Ovary (tissue), 3 donors: ENCODE data around the gene RASA4.
"Not testable (repeated sequence)": the region's sequence is repeated elsewhere in the genome, so short reads cannot be mapped to it uniquely, and the experiment has no call there.

Experiments used
- CTCF ChIP-seq, 3 donors: fragments of 450-650 bp in 2 of 3; fragments of 200-600 bp in 1 of 3; IDR thresholded peaks; one replicate each; pipeline versions ENCODE4 v1.5.1 to v1.8.0; 2016 to 2022; ENCODE audit warnings: antibody characterized with exemption in 3 of 3, mild to moderate bottlenecking in 1 of 3
- POLR2A ChIP-seq: fragments of 450-650 bp; IDR thresholded peaks from one replicate; pipeline ENCODE4 v1.6.1; 2017; ENCODE audit warnings: antibody characterized with exemption, mild to moderate bottlenecking, moderate library complexity
- donor health status: DM: no; HTN: no; CAD: no.

GRCh38 chr7:102593637-102594334 lies 22.8 kb downstream of the RASA4 start:
- TF ChIP-seq CTCF (IDR thresholded peaks at IDR 0.05); POLR2A: not testable (repeated sequence)
